HG03565 (cell line): Measurements from ENCODE around the gene PDSS2.
"Not testable (repeated sequence)": the region's sequence is repeated elsewhere in the genome, so short reads cannot be mapped to it uniquely, and the experiment has no call there.

ENCODE experiments used
- ATAC-seq: cut with Tn5 transposase; IDR thresholded peaks from one replicate; pipeline ENCODE4 v1.9.1; 2021; ENCODE audit warnings: mild to moderate bottlenecking, moderate library complexity; ENCODE audit not compliant: unreplicated experiment

PDSS2 gene

DNA sequence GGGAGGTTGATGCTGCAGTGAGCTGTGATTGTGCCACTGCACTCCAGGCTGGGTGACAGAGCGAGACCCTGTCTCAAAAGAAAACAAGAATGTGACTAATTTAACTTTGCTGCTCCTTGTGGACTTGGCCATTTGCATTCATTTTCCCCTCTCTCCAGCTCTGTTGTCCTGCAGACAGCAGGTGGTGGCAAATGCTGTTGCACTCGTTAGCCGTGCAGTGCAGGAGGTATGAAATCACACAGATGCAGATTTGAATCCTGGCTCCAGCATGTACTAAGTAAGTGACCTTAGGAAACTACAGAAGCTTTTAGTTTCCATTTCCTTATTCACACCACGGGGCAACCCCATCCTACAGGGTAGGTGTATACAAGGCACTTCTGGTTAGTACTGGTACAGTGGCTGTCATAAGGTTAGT is 334.4 kb downstream of the PDSS2 start:
- ATAC-seq: peak; percentile 51

DNA sequence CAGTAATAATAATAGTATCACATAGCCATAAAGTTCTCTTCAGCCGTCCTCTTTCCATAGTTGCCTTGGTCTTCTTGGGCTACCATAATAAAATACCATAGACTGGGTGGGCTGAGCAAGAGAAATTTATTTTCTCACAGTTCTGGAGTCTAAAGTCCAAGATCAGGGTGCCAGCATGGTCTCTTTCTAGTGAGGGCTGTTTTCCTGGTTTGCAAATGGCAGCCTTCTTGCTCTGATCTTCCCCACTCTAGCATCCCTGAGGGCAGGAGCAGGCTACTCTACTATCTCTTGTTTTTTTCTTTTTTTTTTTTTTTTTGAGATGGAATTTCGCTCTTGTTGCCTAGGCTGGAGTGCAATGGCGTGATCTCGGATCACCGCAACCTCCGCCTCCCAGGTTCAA is 335.9 kb downstream of the PDSS2 start:
- no peak for ATAC-seq

DNA sequence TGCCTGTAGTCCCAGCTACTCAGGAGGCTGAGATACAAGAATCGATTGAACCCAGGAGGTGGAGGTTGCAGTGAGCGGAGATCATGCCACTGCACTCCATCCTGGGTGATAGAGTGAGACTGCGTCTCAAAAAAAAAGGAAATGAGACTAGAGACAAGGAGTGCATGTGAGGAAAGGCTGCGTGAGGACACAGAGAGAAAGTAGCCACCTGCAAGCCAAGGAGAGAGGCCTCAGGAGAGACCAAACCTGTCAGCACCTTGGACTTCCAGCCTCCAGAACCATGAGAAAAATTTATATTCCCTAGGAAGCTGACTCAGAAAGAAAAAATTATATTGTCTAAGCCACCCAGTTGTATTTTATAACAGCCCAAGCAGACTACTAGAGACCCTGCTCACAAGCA is 336.6 kb downstream of the PDSS2 start:
- no peak for ATAC-seq

DNA sequence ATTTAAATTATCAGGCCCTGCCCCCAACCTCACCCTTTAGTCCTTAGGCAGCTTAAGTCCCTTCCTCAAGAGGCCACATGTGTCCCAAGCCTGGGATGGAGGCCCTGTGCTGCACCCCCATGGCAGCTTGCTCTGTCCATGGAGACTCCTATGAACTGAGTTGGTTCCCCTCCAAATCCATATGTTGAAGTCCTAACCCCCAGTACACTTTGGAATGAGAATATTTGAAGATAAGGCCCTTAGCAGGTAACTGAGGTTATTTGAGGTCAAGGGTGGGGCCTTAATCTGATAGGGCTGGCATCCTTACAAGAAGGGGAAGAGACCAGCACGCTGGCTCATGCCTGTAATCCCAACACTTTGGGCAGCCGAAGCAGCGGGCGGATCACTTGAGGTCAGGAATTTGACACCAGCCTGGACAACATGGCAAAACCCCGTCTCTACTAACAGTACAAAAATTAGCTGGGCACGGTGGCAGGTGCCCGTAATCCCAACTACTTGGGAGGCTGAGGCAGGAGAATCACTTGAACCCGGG is 337.3 kb downstream of the PDSS2 start:
- no peak for ATAC-seq

DNA sequence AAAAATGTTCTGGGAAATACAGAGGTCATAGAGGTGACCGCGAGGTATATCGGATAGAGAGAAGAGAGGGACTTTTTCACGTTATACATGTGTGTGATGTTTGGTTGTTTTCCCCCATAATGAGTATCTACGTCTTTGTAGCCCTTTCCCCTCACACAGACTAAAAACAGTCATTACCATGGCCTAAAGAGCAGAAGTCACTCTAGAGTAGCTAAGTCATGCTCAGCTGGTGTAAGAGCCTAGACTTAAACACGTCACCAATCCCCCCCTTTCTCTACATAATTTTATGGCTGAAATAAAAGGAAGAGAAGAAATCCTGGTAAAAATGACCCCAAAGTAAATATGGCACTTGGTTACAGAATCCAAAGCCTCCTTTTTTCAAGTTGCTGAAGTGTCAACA is 338.1 kb downstream of the PDSS2 start:
- no peak for ATAC-seq

DNA sequence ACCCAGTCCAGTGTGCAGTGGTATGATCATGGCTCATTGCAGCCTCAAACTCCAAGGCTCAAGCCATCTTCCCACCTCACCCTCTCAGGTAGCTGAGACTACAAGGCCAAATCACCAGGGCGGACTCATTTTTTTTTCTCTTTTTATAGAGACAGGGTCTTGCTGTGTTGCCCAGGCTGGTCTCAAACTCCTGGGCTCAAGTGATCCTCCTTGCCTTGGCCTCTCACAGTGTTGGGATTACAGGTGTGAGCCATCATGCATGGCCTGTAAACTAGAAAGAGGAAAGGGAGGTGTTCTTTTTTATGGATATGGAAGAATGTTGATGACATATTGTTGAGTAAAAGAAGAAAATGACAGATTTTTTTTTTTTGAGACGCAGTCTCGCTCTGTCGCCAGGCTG is 339.0 kb downstream of the PDSS2 start:
- no peak for ATAC-seq

DNA sequence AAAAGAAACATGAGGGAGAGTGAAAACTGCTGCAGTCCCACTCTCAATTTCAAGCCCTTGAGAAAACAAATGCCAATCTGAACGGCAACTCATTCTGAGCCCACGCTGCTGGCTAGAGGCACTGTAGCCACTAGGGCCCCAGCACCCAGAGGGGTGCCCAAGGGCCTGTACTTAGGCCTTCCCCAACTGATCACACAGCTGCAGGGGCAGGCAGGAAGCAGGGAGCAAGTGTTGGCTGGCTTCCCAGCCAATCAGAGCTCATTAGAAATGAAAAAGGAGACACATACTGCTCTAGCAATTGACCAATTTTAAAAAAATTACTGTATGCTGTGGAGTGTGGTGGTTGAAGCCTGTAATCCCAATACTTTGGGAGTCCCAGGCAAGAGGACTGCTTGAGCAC is 340.4 kb downstream of the PDSS2 start:
- no peak for ATAC-seq

DNA sequence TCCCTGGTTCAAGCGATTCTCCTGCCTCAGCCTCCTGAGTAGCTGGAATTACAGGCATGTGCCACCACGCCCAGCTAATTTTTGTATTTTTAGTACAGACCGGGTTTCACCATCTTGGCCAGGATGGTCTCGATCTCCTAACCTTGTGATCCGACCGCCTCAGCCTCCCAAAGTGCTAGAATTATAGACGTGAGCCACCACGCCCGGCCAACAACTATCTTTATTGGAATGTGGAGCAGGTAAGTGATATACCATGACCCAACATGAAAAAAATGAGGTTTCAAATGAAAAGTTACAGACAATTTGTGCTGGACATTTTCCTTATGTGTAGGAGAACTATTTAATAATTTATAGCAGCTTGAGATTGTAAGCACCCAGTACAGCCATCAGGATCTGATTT is 340.8 kb downstream of the PDSS2 start:
- ATAC-seq: not testable (repeated sequence)

DNA sequence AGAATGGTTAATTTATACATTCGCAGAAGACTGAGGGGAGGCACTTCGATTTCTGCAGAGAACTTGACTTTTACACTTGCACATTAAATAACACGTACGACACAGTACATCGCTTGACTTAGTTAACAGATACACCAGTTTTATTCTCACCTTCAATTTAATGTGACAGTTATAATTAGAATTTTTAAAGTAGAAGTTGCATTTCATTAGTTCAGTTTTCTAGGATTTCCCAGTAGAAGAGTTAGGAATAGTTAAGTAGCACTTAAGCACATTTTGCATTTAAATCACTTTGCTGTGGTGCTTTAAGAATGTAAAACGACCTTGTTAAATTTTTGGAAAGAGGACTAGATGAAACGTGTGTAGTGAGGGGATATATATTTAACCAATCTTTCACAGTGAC is 342.4 kb downstream of the PDSS2 start:
- ATAC-seq: no peak

DNA sequence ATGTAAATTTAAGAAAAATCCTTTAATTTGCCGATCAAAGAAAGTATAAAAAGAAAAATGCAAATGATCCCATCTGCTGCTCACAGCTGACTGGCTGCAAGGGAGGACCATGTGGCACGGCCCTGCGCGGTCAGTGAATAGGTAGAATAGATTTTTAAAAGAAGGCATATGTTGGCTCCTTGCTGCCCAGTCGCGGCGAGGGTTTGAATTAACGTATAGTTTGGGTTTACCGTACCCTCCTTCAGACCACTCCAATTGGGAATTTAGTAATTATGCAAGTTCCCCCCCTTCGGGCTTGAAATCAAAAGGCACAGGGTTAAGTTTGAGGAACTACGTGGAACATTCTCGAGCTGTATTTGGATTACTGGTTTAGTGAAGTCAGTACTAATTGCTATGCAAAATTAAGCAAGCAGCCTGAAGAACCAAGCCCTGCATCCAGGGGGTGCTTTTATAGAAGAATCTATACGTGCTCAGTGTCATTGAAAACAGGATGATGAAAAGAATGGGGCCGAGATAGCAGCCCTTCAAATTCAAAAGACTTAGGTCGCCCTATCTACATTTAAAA is 343.0 kb downstream of the PDSS2 start:
- ATAC-seq: no peak

DNA sequence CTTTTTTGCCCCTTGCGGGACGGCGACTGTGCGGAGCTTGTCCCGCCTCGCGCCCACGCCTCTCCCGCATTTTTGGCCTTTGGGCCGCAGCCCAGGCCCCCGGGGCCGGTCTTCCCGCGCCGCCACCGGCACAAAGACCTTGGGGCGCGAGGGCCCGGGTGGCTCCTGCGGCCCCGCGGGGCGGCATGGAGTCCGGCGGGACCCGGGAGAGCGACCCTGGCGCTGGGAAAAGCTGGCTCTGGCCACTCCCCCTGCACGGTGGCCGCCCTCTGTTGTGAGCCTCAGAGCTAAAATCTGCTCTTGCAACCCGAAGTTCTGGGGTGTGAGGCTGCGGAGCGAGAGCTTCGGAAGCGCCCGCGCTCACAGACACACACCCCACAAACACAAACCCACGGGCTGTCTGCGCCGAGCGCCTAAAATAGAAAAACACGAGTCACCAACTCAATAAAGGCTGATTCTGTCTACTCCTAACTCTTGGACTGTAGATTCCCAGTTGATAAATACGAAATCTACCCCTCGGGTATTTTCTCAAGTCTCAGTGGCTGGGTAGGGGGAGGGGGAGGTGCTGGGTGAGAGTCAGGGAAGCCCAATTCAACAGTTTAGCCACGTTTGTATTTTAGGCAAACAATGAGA is 343.6 kb downstream of the PDSS2 start:
- ATAC-seq: no peak

DNA sequence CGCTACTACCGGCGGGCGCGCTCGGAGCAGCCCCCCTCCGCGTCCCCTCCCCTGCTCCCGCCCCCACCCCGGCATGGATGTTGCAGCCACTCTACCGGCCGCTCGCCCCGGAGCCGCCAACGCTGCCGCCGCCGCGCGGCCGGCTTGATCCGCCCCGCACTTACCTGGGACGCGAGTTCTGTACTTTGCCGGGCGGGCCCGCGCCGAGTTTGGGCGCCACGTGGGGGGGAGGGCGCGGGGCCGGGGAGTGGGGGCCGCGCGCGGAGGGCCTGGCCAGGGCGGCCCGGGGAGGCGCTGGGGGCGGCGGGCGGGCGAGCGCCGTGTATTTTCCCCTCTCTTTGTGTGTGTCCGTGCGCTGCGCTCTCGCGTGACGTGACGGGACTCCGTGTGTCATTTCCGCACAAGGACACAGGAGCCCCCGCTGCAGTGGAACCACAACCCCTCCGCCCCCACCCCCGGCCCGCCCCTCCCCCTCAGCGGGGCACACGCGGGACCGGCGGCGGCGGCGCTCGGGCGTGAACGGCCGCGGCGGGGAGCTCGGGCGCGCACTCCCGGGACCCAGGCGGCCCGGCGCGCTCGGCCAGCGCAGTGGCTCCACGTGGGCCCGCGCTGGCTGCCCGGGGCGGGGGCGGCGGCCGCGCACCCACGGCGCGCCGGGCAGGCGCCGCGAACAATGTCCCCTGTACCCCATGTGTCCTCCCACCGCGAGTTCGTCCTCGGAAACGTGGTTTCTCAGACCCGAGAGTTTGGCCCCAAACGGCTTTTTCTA is 344.3 kb downstream of the PDSS2 start, which contains the start of gene BEND3:
BEND3 (minus strand) TSS at position 590 of the 769 bp plus-strand sequence. CDS start 16,230 bp downstream, outside the sequence.
- peak; percentile 14 for ATAC-seq

DNA sequence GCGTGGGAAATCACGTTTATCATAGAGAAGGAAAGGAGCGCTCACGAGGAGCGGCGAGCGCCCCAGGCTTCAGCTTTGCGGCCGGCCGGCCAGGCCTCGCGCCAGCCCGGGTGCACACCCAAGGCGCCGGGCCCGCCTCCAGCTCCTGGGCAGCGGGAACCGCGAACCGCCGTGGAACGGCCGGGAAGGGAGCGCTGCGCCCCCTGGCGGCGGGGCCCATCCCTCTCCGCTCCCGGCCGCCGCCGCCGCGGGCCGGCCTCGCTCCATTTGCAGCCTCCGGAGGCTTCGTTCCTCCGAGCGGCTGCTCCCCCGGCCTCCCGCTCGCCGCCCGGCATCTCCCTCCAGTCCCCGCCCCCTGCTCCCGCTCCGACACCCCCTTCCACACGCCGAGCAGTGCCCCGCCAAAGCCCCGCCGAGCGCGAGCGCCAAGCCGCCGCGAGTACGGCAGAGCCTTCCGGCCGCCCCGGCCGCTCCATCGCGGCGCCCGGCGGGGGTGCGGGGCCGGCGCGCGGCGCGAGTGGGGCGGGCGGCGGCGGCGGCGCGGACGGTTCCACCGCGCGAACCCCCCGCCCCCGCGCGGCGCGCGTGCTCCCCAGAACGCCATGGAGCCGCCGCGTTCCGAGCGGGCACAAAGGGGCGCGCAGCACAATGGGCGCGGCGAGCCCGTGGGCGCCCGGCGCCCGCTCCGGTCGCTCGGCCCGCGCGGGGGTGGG is 345.0 kb downstream of the PDSS2 start:
- ATAC-seq: peak; percentile 52

DNA sequence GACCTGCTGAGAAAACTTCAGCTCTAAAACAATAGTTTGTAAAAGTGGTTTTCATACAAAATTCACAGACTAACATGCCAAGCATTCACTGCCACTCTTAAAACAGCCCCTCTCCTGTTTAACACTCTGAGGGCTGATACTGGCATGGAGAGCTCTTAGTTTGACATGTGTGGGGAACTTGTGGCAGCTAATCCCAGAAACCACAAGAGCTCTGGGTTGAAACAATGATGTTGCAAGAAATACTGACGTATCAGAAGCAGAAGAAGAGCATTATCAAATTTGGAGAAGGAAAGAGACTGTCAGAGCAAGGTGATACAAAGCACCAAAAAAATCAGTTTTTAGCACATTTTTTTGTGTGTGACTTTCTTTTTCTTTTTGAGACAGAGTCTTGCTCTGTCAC is 349.2 kb downstream of the PDSS2 start:
- ATAC-seq: no peak

DNA sequence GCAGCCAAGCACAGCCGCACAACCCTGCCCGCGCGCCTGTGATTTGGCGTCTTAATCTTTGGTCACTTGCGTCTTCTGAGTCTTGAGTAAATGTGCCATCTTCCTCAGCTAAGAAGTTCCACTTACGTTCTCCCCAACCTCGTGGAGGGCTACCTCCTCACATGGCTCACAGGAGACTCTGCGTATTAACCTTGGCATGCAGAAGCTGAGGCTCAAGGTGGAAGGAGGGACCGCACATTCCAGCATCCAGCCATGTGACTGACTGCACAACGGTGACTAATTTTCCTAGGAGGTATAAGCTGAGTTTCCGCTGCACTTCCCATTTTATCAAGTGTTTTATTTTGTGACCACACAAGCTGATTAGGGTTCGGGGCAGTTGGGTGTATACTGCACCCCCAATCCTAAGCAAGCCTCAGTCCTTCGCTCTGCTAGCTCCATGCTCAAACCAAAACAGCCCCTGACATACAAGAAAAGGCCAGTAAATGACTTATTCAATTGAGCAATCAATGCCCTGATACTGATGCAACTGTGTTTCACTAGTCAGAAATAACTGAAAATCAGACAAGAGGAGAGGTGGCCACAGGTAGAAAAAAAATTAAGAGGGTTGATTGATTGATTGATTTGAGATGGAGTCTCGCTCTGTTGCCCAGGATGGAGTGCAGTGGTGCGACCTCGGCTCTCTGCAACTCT is 351.0 kb downstream of the PDSS2 start:
- ATAC-seq: no peak

DNA sequence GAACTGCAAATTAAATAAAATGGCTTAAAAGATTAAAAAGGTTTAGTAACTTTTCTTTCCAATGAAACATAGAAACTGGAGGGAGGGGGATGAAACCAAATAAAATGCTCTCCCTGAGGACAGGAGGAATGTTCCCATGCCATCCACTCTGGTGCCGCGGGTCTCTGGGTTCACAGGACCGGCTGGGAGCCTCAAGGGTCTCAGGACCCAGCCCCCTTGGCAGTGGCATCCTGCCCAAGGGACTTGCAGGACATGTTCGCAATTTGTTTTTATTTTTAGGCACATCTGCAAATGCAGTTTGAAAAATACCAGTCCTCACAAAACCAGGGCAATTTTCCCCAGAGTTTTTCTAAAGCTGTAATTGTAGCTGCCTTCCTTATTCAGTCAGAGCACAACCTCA is 351.6 kb downstream of the PDSS2 start:
- no peak for ATAC-seq

DNA sequence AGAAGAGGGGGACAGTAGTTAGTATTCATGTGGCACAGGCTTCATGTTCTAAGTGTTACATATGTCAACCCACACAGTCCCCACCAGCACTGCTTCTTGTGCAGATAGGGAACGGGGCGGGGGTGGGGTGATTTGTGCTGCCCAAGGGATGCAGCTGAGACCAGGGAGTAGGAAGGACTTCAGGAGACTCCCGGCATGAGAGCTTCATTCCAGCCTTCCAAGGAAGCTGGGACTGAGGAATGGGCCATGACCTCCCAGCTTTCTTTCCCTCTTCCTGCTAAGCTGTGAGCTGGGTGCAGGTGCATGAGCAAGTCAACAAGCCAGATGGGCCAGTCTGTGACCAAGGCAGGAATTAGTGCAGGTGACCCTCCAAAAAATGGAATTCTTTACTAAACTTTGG is 353.2 kb downstream of the PDSS2 start:
- ATAC-seq: no peak

DNA sequence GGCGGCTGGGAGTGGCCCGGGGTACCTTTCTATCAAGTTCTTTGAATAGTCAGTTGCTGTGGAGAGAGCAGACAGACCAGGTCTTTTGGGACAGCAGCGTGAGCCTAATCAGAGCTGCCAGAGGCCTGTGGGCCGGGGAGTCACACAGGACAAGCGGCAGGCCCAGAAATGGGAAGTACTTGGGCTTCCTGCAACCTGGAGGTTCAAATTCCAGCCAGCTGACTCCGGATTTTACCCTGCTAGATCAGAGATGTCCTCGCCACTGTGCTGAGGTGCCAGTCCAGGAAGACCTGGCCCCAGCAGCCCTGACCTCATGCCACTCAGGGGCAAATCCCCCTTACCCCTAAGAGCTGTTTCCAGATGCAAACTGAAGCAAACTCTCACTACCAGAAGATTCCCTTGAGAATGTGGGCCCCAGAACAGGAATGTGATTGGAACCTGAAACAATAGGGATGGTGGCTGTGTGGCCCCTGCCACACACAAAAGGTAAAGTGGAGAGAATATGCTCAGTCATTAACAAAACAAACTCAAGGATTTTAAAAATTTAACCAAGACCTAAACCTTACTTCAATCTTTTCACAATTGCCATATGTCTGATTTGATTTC is 353.8 kb downstream of the PDSS2 start:
- ATAC-seq: no peak

DNA sequence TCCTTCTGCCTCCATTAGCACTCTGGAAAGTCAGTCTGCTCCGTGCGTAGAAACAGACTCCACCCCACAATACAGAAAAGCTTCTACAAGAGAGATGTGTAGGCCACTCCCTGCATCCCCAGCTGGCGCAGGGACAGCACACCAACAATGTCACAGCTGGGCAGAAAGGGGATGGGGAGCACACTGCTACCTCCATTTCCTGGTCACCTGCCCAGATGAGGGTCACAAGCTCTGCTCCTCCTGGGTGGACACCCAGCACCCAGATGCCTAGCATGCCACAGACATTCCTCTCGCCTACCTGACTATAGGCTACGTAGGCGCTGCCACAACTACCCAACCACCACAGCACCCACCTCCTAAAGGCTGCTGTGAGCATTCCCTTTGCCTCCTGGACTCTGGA is 356.3 kb downstream of the PDSS2 start:
- no peak for ATAC-seq
